HT1080 (cell line): Measurements from ENCODE around the gene HPD. TPM values are rescaled to one million over a fixed set of nuclear protein-coding genes. Genes with fewer than 3 reads are reported as not detected.
"Not testable (repeated sequence)": the region's sequence is repeated elsewhere in the genome, so short reads cannot be mapped to it uniquely, and the experiment has no call there.

ENCODE experiments used
- DNase-seq: peaks from one replicate; pipeline ENCODE4 v3.0.0-alpha.2; 2015; ENCODE audit warnings: low read depth
- total RNA-seq: library from RNA; depleted of rRNA; stranded (reverse); fragments of >200 nt; shearing (Covaris generic); gene quantifications from 2 replicates; pipeline ENCODE4 v1.2.3, GENCODE V29; 2014

HPD gene
- total RNA-seq, 1 experiment from 2014 or later = 0.47 TPM

- DNase-seq = no peak
These were observed 7.7 kb upstream of the HPD start for GRCh38 chr12:121866331-121866730.

GRCh38 chr12:121861636-121862254, 3.1 kb upstream of the HPD start:
- DNase-seq = no peak

DNA sequence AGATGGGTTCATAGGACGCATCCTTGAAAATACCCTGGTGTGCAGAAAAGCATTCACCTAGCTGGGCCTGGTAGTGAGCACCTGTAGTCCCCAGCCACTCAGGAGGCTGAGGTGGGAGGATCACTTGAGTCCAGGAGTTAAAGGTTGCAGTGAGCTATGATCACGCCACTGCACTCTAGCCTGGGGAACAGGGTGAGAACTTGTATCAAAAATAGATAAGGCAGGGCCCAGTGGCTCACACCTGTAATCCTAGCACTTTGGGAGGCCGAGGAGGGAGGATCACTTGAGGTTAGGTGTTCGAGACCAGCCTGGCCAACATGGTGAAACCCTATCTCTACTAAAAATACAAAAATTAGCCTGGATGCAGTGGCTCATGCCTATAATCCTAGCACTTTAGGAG, 2.0 kb upstream of the HPD start:
- DNase-seq = not testable (repeated sequence)

GRCh38 chr12:121860257-121860656, 1.6 kb upstream of the HPD start:
- DNase-seq = no peak

- DNase-seq = no peak
These were observed 369 bp downstream of the HPD start for GRCh38 chr12:121858318-121858661.

DNA sequence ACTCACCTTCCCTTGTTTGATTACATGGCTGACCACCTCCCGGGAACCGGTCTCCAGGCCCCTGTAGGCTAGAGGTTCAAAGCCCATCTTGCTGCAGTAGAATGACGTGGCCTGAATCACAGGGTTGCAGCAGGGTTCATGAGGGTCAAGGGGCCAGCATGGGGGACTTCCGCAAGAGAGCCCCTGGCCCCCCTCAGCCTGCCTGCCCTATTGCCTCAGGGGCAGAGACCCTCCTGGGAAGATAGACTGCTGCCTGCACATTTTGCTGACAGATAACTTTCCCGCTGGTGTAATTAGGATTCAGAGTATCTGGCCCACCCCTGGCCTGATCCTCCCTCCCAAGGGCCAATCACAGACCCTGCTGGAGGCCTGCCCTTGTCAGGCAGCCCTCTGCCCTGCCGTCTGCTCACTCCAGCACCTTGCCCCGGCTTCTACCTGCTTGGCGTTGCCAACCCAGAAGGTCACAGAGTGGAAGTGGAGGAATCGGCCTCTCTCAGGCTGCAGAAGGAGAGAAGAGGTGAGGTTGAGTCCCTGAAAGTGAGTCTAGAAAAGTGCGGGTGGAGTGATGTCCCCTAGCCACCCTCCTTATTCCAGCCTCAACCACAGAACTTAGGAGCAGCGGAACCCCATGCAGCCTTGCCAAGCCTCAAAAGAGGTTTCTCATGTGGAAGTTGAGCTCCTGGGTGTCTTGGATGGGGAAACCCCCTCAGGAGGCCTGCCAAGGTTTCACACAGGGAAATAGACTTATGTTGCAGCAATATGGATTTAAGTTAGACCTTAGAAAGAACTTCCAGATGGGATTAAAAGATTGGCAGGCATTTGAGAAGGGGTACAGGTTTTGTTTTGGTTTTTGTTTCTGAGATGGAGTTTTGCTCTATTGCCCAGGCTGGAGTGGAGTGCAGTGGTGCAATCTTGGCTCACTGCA, 1.1 kb downstream of the HPD start:
- no peak for DNase-seq

DNA sequence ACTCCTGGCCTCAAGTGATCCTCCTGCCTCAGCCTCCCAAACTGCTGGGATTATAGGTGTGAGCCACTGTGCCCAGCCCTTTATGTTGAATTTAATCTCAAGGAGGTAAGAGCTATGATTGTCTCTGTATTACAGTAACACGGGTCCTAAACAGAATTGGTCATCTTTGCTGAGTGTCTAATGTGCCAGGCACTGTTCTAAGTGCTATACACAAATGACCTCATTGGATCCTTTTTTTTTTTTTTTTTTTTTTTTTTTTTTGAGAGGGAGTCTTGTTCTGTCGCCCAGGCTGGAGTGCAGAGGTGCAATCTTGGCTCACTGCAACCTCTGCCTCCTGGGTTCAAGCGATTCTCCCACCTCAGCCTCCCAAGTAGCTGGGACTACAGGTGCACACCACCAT, 6.3 kb downstream of the HPD start:
- not testable (repeated sequence) for DNase-seq

GRCh38 chr12:121849665-121850064, 9.0 kb downstream of the HPD start:
- no peak for DNase-seq

GRCh38 chr12:121849211-121849610, 9.4 kb downstream of the HPD start:
- DNase-seq = no peak

DNA sequence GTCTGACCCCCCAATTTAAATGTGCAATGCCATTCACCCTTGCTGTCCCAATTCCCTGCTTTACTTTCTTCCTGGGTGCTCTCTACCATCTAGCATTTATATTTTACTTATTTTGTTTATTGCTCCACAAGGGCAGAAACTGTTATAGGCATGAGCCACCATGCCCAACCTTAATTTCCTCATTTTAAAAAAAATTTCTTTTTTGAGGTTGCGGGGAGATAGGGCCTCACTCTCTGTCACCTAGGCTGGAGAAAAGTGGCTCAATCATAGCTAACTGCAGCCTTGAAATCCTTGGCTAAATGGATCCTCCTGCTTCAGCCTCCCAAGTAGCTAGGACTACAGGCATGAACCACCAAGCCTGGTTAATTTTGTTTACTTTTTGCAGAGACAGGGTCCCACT, 13.0 kb downstream of the HPD start:
- DNase-seq = no peak

- DNase-seq = no peak
These were observed 15.2 kb downstream of the HPD start for GRCh38 chr12:121843236-121843982.

DNA sequence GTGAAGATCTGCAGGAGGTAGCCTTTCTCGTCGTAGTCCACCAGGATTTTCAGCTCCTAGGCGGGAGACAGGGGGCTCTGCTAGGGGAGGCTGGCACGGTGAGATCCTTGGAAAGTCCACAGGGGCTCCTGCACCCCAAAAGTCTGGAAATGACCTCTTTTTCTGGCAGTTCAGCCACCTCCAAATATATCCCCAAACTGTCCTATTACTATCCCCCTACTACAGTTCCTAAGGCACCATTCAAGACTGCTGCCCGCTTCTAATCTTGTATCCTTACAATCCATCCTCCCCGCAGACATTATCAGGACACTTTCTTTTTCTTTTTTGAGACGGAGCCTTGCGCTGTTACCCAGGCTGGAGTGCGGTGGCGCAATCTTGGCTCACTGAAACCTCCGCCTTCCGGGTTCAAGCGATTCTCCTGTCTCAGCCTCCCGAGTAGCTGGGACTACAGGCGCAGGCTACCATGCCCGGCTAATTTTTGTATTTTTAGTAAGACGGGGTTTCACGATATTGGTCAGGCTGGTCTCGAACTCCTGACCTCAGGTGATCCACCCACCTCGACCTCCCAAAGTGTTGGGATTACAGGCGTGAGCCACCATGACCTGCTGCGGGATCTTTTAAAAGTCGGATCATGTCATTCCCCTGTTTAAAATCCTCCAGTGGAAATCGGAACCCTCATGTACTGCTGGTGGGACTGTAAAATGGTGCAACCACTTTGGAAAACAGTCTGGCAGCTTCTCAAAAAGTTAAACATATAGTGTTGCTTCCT, 18.5 kb downstream of the HPD start:
- no peak for DNase-seq

GRCh38 chr12:121839106-121839992, 19.3 kb downstream of the HPD start:
- peak; percentile 93 for DNase-seq

DNA sequence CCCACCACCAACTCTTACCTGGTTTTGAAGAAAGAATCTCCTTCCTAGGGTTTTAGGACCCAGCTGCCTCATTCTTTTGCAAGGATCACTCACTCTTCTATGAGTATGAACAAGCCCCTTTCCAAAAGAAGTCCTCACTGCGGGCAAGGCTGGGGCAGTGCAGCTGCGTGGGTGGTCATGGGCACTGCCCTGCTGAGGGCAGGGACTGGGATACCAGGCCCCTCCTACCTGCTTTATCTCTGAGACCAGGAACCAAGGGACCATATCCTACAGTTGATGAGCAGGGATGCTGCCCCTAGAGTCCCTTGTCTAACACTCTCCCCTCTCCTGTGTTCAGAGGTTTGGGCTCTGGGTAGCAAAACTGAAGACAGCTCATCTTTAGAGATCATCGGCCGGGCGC, 20.5 kb downstream of the HPD start:
- no peak for DNase-seq

GRCh38 chr12:121837680-121838079, 21.0 kb downstream of the HPD start:
- no peak for DNase-seq

DNA sequence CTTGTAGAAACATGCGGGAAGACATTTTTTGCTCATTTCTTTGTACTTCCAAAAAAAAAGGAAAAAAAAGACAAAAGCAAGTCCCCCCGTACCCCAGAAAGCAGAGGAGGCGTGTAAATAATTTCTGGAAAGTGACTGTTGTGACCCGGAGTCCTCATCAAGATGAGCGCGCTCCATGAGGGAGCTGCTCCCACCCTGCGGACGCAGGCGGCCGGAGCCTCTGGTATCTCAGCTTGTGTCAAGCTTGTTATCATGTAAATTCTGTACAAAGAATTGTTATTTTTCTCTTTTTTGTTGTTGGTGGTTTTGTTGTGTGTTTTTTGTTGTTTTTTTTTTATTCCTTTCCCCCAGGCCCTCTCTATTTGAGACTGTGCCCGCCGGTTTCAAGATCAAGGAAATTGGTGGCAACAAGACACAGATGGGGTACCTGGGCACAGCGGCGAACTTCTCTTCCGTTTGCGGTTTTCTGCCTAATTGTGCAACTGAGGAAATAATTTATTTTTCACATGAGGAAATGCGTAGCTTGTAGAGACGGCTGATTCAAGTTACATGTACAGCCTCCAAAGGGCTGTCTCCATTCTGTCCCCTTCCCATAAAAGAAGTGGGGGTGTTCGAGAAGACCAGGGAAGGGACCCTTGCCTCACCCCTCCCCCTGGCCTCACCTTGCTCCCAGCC, 27.0 kb downstream of the HPD start:
- DNase-seq = no peak

- no peak for DNase-seq
These were observed 27.9 kb downstream of the HPD start for GRCh38 chr12:121830588-121831265.

GRCh38 chr12:121830134-121830533, 28.5 kb downstream of the HPD start:
- no peak for DNase-seq

DNA sequence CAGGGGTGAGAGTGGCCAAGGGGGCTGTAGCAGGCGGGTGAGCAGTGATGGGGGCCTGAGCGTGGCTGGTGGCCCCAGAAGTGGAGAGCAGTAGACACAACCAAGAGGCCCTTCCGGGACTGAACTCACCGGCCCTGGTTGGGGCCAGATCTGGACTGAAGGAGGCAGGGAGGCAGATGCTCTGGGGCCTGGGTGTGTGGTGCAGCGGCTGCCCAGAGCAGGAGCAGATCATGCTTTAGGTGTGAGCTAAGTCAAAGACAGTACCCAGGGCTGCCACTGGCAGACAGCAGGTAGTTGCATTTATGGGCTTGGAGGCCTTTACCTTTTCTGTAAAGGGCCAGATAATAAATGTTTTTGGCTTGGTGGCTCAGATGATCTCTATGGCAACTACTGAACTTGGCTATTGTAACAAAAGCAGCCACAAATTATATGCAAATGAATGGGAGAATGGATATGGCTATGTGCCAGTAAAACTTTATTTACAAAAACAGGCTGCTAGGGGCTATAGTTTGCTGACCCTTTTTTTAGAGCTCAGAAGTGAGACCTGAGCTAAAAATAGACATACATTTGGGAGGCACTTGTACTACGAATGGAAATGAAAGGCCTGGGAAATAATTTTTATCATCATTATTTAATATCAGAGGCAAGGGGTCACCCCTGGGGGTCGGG, 29.3 kb downstream of the HPD start:
- DNase-seq = no peak
